ENCODE results near the gene DUSP1.

- TF ChIP-seq CTCF (IDR thresholded peaks at IDR 0.05; ENCODE audit: low read depth, low read length) (no peak), MAX (IDR thresholded peaks at IDR 0.05; ENCODE audit: low read depth, low read length) (no peak), POLR2A (IDR thresholded peaks at IDR 0.05; ENCODE audit: extremely low read depth, insufficient read length) (no peak)
Observed at GRCh38 chr5:172798422-172799215, 27.6 kb upstream of the DUSP1 start.

Measured in NB4 (cell line).